B cell (primary cell): Measurements from ENCODE around the gene MFF.

Experiments
- EZH2 ChIP-seq: IDR thresholded peaks from 2 replicates; pipeline ENCODE4 v1.6.1; 2012; ENCODE audit warnings: borderline replicate concordance, low read depth, mild to moderate bottlenecking, moderate library complexity, low read length; ENCODE audit not compliant: insufficient read depth, poor library complexity, severe bottlenecking
- TF ChIP-seq, protein P1 (sequence below): fragments of 200-600 bp; IDR thresholded peaks from one replicate; pipeline ENCODE4 v1.8.0; 2022; ENCODE audit warnings: antibody characterized with exemption, mild to moderate bottlenecking

DNA sequence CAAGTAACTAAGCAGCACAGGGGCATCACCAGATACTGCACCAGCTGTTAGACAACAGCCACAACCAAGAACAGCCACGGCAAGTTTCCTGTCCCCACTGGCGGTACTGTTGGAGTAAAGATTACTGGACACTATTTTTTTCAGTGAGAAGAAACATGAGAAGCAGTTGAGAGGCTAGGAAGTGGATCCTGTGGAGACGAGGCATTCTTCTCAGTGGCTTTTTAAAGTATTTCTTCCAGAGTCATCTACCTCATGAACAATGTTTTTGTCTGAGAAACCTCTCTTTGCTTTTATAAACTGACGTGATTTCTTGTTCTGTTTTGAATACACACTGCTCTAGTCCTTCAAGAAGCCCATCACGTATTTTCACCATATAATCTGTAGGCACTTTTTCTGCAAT lies 35.3 kb downstream of the MFF start:
- TF ChIP-seq, protein P1, sequence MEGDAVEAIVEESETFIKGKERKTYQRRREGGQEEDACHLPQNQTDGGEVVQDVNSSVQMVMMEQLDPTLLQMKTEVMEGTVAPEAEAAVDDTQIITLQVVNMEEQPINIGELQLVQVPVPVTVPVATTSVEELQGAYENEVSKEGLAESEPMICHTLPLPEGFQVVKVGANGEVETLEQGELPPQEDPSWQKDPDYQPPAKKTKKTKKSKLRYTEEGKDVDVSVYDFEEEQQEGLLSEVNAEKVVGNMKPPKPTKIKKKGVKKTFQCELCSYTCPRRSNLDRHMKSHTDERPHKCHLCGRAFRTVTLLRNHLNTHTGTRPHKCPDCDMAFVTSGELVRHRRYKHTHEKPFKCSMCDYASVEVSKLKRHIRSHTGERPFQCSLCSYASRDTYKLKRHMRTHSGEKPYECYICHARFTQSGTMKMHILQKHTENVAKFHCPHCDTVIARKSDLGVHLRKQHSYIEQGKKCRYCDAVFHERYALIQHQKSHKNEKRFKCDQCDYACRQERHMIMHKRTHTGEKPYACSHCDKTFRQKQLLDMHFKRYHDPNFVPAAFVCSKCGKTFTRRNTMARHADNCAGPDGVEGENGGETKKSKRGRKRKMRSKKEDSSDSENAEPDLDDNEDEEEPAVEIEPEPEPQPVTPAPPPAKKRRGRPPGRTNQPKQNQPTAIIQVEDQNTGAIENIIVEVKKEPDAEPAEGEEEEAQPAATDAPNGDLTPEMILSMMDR, result no peak
- TF ChIP-seq EZH2, result no peak
